RWPE2 (cell line): ENCODE data around the gene MGST3.

ENCODE experiments used
- ATAC-seq: fragments of 200-7000 bp; cut with Tn5 transposase; 3 replicates; pipeline ENCODE4 v1.9.1; 2021; ENCODE audit warnings: low read depth
- DNase-seq: peaks from one replicate; pipeline ENCODE4 v3.0.0-alpha.2; 2020; ENCODE audit warnings: low spot score
- H3K27ac ChIP-seq: fragments of 450-650 bp; 2 replicates; pipeline ENCODE4 v1.5.1; 2017; ENCODE audit warnings: mild to moderate bottlenecking; ENCODE audit not compliant: poor library complexity, severe bottlenecking
- H3K27me3 ChIP-seq: fragments of 250-450 bp; sonication (Bioruptor Pico); 2 replicates; pipeline ENCODE4 v1.5.1; 2021; ENCODE audit warnings: mild to moderate bottlenecking, moderate library complexity; ENCODE audit not compliant: insufficient read depth, poor library complexity, severe bottlenecking
- H3K36me3 ChIP-seq: fragments of 250-450 bp; sonication (Bioruptor Pico); 2 replicates; pipeline ENCODE4 v1.5.1; 2020; ENCODE audit warnings: low read depth, mild to moderate bottlenecking, moderate library complexity
- H3K4me1 ChIP-seq: fragments of 250-450 bp; sonication (Bioruptor Pico); 2 replicates; pipeline ENCODE4 v1.5.1; 2021; ENCODE audit warnings: mild to moderate bottlenecking, moderate library complexity; ENCODE audit not compliant: insufficient read depth, poor library complexity, severe bottlenecking
- H3K4me3 ChIP-seq: fragments of 250-450 bp; sonication (Bioruptor Pico); 2 replicates; pipeline ENCODE4 v1.5.1; 2021; ENCODE audit warnings: mild to moderate bottlenecking, moderate library complexity; ENCODE audit not compliant: severe bottlenecking
- H3K9me3 ChIP-seq: fragments of 250-450 bp; sonication (Bioruptor Pico); 2 replicates; pipeline ENCODE4 v1.5.1; 2021; ENCODE audit warnings: mild to moderate bottlenecking, moderate library complexity; ENCODE audit not compliant: severe bottlenecking
- CTCF ChIP-seq: fragments of 450-650 bp; IDR thresholded peaks from one replicate; pipeline ENCODE4 v1.5.1; 2017; ENCODE audit warnings: mild to moderate bottlenecking, moderate library complexity; ENCODE audit not compliant: poor library complexity, severe bottlenecking

MGST3 gene

GRCh38 chr1:165686121-165686970 is 55.3 kb downstream of the MGST3 start:
- DNase-seq: no peak
- Histone ChIP-seq H3K4me1 (no peaks in the 10 kb centered on the region), H3K9me3 (no peaks in the 10 kb centered on the region), H3K36me3 (peaks cover 56% of the 10 kb centered on the region), H3K27me3 (no peaks in the 10 kb centered on the region), H3K4me3 (no peak overlapping the region), H3K27ac (no peak overlapping the region)
- TF ChIP-seq CTCF: peak; percentile 6
- ATAC-seq: no peak

- ATAC-seq (no peak), DNase-seq (no peak)
- no peaks in the 10 kb centered on the region for H3K9me3 ChIP-seq
- peaks cover 50% of the 10 kb centered on the region for H3K36me3 ChIP-seq
- TF ChIP-seq CTCF: no peak
- no peaks in the 10 kb centered on the region for H3K4me1 ChIP-seq
- H3K4me3 ChIP-seq: no peak overlapping the region
- H3K27ac ChIP-seq: no peak overlapping the region
- no peaks in the 10 kb centered on the region for H3K27me3 ChIP-seq
These were observed 56.0 kb downstream of the MGST3 start for GRCh38 chr1:165686971-165687433.

GRCh38 chr1:165688046-165688445 is 57.0 kb downstream of the MGST3 start:
- H3K36me3 ChIP-seq: peaks cover 44% of the 10 kb centered on the region
- TF ChIP-seq CTCF: no peak
- no peaks in the 10 kb centered on the region for H3K4me1 ChIP-seq
- no peaks in the 10 kb centered on the region for H3K27me3 ChIP-seq
- H3K9me3 ChIP-seq: no peaks in the 10 kb centered on the region
- ATAC-seq (no peak), DNase-seq (no peak)
- H3K27ac ChIP-seq: no peak overlapping the region
- no peak overlapping the region for H3K4me3 ChIP-seq

GRCh38 chr1:165695031-165695430 is 64.0 kb downstream of the MGST3 start:
- ATAC-seq (no peak), DNase-seq (no peak)
- no peaks in the 10 kb centered on the region for H3K27me3 ChIP-seq
- peaks cover 29% of the 10 kb centered on the region for H3K36me3 ChIP-seq
- H3K4me3 ChIP-seq: no peak overlapping the region
- H3K27ac ChIP-seq: no peak overlapping the region
- peaks cover 17% of the 10 kb centered on the region for H3K4me1 ChIP-seq
- TF ChIP-seq CTCF: no peak
- H3K9me3 ChIP-seq: no peaks in the 10 kb centered on the region

DNA sequence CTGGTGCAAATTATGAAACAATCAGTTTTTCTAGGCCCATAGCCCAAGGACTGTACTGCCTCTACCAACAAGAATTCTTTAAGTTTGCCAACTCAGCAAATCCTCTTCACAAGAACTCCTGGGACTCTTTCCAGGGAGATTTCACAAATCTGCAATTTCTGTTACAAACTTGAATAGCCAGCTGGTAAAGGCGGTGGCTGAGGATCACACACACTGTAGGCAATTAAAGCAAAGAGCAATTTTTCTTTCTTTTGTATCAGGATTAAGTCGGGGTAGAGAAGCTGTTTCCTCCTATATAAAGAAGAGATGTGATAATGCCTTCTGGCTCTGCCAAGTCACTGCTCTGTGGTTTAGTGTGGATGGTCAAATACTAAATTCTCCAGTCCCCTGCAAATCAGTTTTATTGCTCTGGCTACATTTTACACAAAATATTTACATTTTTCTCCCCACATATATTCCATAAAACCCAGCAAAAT is 65.6 kb downstream of the MGST3 start:
- H3K9me3 ChIP-seq: no peaks in the 10 kb centered on the region
- ATAC-seq (peak; percentile 3; the same call in 1 of the 3 replicates), DNase-seq (no peak)
- peak overlapping the region; percentile 98 for H3K4me3 ChIP-seq
- H3K27me3 ChIP-seq: no peaks in the 10 kb centered on the region
- H3K27ac ChIP-seq: peak overlapping the region; percentile 88
- H3K4me1 ChIP-seq: peaks cover 17% of the 10 kb centered on the region
- no peak for TF ChIP-seq CTCF
- H3K36me3 ChIP-seq: peaks cover 24% of the 10 kb centered on the region
